ENCODE measurements around the gene HDAC9.

GRCh38 chr7:18481776-18482175, 13.8 kb upstream of the HDAC9 start:
- TF ChIP-seq CTCF (conservative IDR thresholded peaks at IDR 0.05; ENCODE audit: low read depth, low read length) = no peak
- no peak for TF ChIP-seq EZH2 (IDR thresholded peaks at IDR 0.05; ENCODE audit: borderline replicate concordance, low read depth, low read length, poor library complexity, severe bottlenecking)
